DMS114 treated with DMSO at 0.1 percent for 48 hours (cell line): ENCODE measurements around the gene CSTPP1.
"Not testable (repeated sequence)": the region's sequence is repeated elsewhere in the genome, so short reads cannot be mapped to it uniquely, and the experiment has no call there.

Experiments
- DNase-seq: peaks from one replicate; lab custom pipeline; 2025; ENCODE audit not compliant: unreplicated experiment; lab: John Stamatoyannopoulos, UW

The CSTPP1 gene

GRCh38 chr11:47033439-47033838 lies 96.9 kb downstream of the CSTPP1 start:
- no peak for DNase-seq

- DNase-seq = no peak
These were observed 97.5 kb downstream of the CSTPP1 start for GRCh38 chr11:47034091-47034490.

- DNase-seq = no peak
These were observed 98.5 kb downstream of the CSTPP1 start for GRCh38 chr11:47035108-47035507.

GRCh38 chr11:47044119-47044518 lies 107.6 kb downstream of the CSTPP1 start:
- DNase-seq = no peak

DNA sequence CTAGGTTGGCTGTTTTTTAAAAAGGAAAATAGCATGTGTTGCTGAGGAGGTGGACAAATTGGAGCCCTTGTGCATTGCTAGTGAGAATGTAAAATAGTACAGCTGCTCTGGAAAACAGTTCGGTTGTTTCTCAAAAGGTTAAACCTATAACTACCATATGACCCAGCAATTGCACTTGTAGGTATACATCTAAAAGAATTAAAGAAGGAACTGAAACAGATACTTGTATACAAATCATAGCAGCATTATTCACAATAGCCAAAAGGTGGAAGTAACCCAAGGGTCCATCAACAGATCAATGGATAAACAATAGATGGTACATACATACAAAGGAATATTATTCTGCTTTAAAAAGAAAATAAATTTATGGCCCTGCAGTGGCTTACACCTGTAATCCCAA lies 111.4 kb downstream of the CSTPP1 start:
- DNase-seq = no peak

GRCh38 chr11:47050284-47050683 lies 113.7 kb downstream of the CSTPP1 start:
- DNase-seq = no peak

- no peak for DNase-seq
These were observed 114.7 kb downstream of the CSTPP1 start for GRCh38 chr11:47051217-47051616.

DNA sequence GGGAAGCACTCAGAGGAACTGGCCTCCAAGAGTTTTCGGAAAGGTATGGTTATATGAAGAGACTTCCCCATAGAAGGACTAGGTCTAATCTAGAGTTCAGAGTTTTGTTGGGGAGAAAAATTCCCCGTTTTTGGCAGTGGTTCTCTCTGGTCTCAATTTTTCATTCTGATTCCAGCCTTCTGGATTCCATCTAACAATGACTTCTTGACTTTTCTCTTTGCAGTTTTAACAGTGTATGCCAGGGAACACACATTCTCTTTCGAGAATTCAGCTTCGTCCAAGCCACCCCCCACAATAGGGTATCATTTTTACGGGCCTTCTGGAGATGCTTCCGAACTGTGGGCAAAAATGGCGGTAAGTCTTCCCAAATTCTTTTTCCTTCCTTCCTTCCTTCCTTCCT lies 115.6 kb downstream of the CSTPP1 start:
- DNase-seq = no peak

GRCh38 chr11:47052576-47052975 lies 116.0 kb downstream of the CSTPP1 start:
- DNase-seq = no peak

- no peak for DNase-seq
These were observed 119.0 kb downstream of the CSTPP1 start for GRCh38 chr11:47055534-47055933.

- DNase-seq = no peak
These were observed 119.8 kb downstream of the CSTPP1 start for GRCh38 chr11:47056261-47056915.

DNA sequence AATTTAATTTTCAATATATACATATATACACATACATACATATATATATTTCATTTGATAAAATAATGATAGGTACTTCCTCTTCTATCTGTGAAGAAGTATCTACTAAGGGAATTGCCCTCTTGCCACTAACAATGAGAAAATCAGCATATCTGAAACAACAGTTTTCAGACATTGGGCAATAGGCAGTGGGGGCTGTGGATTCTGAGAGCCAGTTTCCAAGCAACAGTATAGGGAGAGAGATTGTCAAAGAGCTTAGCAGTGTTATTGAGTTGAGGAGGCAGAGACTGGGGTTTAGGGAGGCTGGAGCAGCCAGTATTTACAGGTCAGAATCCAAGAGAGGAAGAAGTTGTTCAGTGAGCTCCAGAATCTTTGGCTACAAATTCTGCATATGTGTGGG lies 120.8 kb downstream of the CSTPP1 start:
- no peak for DNase-seq

- DNase-seq = no peak
These were observed 124.2 kb downstream of the CSTPP1 start for GRCh38 chr11:47060807-47061206.

DNA sequence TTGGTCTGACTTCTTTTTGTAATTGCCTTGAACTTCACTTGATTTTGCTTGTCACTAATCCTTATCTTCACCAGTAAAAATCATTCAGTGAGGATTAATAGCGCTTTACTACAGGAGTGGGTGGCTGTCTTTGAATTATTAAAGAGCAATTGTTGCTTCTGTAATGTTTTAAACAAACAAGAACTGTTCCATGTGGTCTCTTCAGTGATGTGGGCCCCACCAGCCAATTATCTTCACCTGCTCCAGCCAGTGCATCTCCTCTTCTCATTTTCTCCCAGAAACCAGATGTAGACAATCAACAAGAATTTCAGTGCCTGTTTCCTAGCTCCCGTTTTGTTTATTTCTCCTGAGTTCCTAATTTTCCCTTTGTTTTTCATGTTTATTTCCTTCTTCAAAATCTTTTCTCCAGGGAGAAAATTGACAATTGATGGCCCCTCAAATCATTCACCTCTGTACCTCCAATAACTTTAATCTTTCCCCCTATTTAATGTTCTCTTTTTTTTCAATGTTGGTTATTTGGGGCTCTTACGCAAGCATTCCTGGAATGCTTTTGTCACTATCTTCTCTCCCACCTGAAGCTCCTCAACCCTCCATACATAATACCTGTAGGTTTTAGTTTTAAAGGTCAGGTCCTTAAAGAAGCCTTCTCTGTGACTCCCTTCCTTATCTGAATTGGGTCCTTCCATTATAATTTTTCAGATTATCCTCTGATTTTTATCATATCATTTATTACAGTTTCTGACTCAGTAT lies 125.0 kb downstream of the CSTPP1 start:
- DNase-seq = no peak

DNA sequence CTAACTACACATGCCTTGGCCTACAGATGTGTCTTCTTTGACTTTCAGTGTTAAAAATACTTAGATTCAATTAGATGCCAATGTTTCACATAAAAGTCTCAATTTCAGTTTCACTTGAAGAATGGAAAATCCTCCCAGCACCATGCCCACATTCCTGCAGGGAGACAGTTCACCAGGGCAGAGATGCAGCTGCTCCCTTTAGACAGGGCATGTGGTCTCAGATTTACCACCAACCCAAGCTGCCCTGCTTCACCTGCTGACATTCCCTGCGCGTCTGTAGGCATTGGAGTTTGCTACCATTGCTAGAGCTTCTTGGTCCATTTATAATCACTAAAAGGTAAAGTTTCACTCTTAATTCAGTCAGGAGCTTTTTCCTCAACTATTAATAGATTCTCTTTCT lies 126.2 kb downstream of the CSTPP1 start:
- no peak for DNase-seq

- no peak for DNase-seq
These were observed 130.8 kb downstream of the CSTPP1 start for GRCh38 chr11:47067401-47067800.

DNA sequence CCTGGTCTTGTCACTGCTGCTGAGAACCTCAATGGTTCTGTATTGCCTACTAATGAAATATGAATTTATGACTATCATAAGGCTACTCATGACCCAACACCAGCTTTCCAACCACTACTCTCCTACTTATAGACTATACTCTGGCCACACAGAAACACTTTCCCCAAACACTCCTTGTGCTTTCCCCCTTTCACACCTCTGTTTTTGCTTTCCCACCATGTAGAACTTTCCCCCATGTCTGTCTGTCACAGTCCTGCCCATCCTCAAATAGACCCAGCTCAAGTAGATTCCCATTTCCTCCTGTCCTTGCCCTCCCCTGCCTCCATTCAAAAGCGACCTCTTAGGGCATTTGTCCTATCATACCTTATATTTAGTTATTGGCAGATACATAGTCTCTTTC lies 134.2 kb downstream of the CSTPP1 start:
- no peak for DNase-seq

DNA sequence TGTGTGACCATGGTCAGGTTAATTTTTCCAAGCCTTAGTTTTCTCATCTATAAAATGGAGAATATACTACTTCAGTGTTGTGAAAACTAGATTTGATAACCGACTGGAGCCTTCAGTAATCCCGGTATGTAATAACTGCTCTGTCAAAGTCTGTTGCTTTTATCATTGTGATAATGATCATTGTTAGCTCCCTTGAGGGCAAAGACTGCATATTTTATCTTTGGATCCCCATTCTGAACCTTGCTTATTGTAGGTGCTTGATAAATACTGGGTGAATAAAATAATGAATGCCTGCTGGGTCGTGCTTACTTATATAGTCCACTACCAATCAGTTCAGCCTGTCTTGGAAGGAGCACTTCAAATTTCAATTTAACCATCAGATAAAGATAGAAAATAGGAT lies 134.8 kb downstream of the CSTPP1 start:
- no peak for DNase-seq

- DNase-seq = no peak
These were observed 135.3 kb downstream of the CSTPP1 start for GRCh38 chr11:47071791-47072261.

DNA sequence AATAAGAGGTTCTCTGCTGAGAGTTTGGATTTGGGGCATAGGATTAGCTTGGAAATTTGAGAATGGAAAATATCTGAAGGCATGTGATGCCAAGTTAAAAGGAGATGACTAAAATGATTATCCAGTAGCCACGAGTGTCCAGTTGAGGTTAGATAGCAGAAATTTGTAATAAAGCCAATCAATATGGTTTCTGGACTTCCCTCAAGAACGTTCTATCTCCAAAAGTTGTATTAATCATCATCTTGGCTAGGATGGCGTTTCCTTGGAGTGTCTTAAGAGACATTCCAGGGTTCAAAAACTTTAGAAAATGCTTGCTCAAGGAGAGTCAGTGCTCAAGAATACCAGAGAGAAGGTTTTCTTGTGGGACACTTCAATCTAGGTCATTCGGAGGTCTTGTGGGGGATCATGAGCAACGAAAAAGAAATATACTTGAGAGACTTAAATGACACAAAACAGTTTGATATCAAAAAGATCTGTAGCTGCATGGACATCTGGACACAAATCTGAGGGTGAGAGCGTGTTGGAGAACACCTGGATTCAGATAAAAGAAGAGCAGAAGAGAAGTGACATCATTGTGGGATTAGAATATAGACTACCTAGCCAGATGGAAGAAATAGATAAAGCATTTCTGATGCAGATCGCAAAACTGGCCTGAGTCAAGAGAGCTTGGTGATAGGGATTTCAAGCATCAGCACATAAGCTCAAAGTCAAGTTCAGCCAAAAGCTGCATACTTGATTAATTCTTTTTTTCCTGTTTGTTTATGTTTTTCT lies 142.4 kb downstream of the CSTPP1 start:
- no peak for DNase-seq

- not testable (repeated sequence) for DNase-seq
These were observed 144.2 kb downstream of the CSTPP1 start for GRCh38 chr11:47080775-47081174.

- DNase-seq = no peak
These were observed 147.4 kb downstream of the CSTPP1 start for GRCh38 chr11:47083913-47084312.
